Measurements from ENCODE around the gene DSG1.
"Not testable (repeated sequence)": the region's sequence is repeated elsewhere in the genome, so short reads cannot be mapped to it uniquely, and the experiment has no call there.

The DSG1 gene

GRCh38 chr18:31317860-31318259 lies at the start of gene DSG1:
TSS of gene DSG1 (plus strand) at chr18:31318160. CDS start at chr18:31318301, 141 bp downstream.
- no peak for DNase-seq

- no peak for DNase-seq
These were observed 49.0 kb upstream of the DSG1 start for GRCh38 chr18:31268985-31269406.

- DNase-seq: no peak
These were observed 48.4 kb upstream of the DSG1 start for GRCh38 chr18:31269566-31269965.

- no peak for DNase-seq
These were observed 47.4 kb upstream of the DSG1 start for GRCh38 chr18:31270578-31270977.

- no peak for DNase-seq
These were observed 44.0 kb upstream of the DSG1 start for GRCh38 chr18:31273812-31274527.

- DNase-seq: no peak
These were observed 43.0 kb upstream of the DSG1 start for GRCh38 chr18:31274931-31275330.

GRCh38 chr18:31275722-31276463 lies 42.1 kb upstream of the DSG1 start:
- DNase-seq: no peak

- no peak for DNase-seq
These were observed 39.3 kb upstream of the DSG1 start for GRCh38 chr18:31278609-31279071.

GRCh38 chr18:31280502-31280901 lies 37.5 kb upstream of the DSG1 start:
- DNase-seq: no peak

- DNase-seq: no peak
These were observed 36.5 kb upstream of the DSG1 start for GRCh38 chr18:31281437-31281836.

GRCh38 chr18:31289446-31289845 lies 28.5 kb upstream of the DSG1 start:
- DNase-seq: not testable (repeated sequence)

GRCh38 chr18:31291688-31292087 lies 26.3 kb upstream of the DSG1 start:
- no peak for DNase-seq

- DNase-seq: no peak
These were observed 23.7 kb upstream of the DSG1 start for GRCh38 chr18:31294199-31294747.

- no peak for DNase-seq
These were observed 20.7 kb upstream of the DSG1 start for GRCh38 chr18:31297248-31297647.

- no peak for DNase-seq
These were observed 16.7 kb upstream of the DSG1 start for GRCh38 chr18:31301201-31301655.

- no peak for DNase-seq
These were observed 15.0 kb upstream of the DSG1 start for GRCh38 chr18:31302991-31303390.

GRCh38 chr18:31303771-31304170 lies 14.2 kb upstream of the DSG1 start:
- DNase-seq: no peak

GRCh38 chr18:31309115-31309514 lies 8.8 kb upstream of the DSG1 start:
- DNase-seq: no peak

GRCh38 chr18:31316974-31317373 lies 986 bp upstream of the DSG1 start:
- no peak for DNase-seq

GRCh38 chr18:31321719-31322118 lies 3.8 kb downstream of the DSG1 start:
- no peak for DNase-seq

GRCh38 chr18:31325051-31325450 lies 7.1 kb downstream of the DSG1 start:
- no peak for DNase-seq

GRCh38 chr18:31329787-31330438 lies 12.0 kb downstream of the DSG1 start:
- DNase-seq: no peak

- DNase-seq: no peak
These were observed 25.5 kb downstream of the DSG1 start for GRCh38 chr18:31343454-31343853.
